Endothelial cell (in vitro differentiated cells): ENCODE data around the gene PI4KB. TPM values are rescaled to one million over a fixed set of nuclear protein-coding genes. Genes with fewer than 3 reads are reported as not detected.

Experiments used
- DNase-seq: peaks from one replicate; pipeline ENCODE4 v3.0.0; 2021; ENCODE audit warnings: low spot score
- H3K27ac Mint-ChIP-seq: one replicate; pipeline ENCODE4 v1.8.0; 2021; ENCODE audit warnings: mixed read lengths, inconsistent platforms; ENCODE audit not compliant: unreplicated experiment
- H3K27me3 Mint-ChIP-seq: one replicate; pipeline ENCODE4 v1.8.0; 2021; ENCODE audit warnings: mild to moderate bottlenecking, moderate library complexity, mixed read lengths, inconsistent platforms; ENCODE audit not compliant: unreplicated experiment
- H3K36me3 Mint-ChIP-seq: one replicate; pipeline ENCODE4 v1.8.0; 2021; ENCODE audit warnings: mild to moderate bottlenecking, low read depth, mixed read lengths, inconsistent platforms; ENCODE audit not compliant: unreplicated experiment
- H3K4me1 Mint-ChIP-seq: one replicate; pipeline ENCODE4 v1.8.0; 2021; ENCODE audit warnings: mild to moderate bottlenecking, mixed read lengths, inconsistent platforms; ENCODE audit not compliant: unreplicated experiment
- H3K4me3 Mint-ChIP-seq: one replicate; pipeline ENCODE4 v1.8.0; 2021; ENCODE audit warnings: mild to moderate bottlenecking, mixed read lengths, inconsistent platforms; ENCODE audit not compliant: unreplicated experiment
- H3K9me3 Mint-ChIP-seq: one replicate; pipeline ENCODE4 v1.8.0; 2021; ENCODE audit warnings: mixed read lengths, inconsistent platforms; ENCODE audit not compliant: unreplicated experiment
- total RNA-seq: library from RNA; stranded (reverse); fragmentation: NEBNext Ultra II Directional; extraction: Animal tissue kit (Norgen Biotek cat#: 25700); gene quantifications from one replicate; pipeline ENCODE4 v1.2.1, GENCODE V29; 2021; ENCODE audit not compliant: unreplicated experiment
- TF ChIP-seq, protein P1 (sequence below): fragments of 200-600 bp; sonication (generic); IDR thresholded peaks from one replicate; pipeline ENCODE4 v1.5.0; 2021; ENCODE audit warnings: antibody characterized with exemption; ENCODE audit not compliant: unreplicated experiment

Gene PI4KB
- total RNA-seq, 1 donor from 2014 or later, result 50.3 TPM

DNA sequence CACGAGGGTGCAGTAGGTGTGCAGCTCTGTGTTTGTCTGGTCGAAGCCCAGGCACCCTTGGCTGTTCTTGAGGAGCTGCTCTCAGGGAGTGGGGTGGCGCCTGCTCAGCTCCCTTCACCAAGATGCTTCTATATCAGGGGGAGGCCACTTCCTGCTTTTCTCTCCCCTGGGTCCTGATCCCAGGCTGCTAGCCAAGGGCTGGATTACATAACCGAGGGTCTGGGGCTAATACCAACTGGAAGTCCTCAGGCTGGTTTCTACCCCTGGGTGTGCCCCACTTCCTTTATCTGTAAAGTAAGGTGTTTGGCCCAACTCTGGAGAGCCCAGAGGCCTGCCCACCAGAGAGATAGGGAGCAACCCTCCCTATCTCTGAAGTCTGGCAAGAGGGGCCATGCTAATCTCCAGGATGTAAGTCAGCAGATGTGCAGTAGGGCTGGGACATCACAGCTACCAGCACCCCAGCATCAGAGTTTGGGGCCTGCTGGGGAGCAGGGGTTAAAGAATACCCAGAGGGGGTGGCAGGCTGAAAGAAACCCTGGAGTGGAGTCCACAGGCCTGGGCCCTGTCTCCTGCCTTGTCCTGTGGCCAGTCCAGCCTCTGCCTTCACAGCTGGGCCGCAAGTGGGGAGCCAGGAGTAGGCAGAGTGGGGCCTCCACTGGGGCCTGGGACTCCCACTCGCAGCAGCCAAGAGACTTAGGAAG is 43.1 kb upstream of the PI4KB start:
- DNase-seq, result no peak
- no peak overlapping the region for H3K4me3 Mint-ChIP-seq
- H3K27ac Mint-ChIP-seq, result no peak overlapping the region
- H3K9me3 Mint-ChIP-seq, result no peaks in the 10 kb centered on the region
- TF ChIP-seq, protein P1, sequence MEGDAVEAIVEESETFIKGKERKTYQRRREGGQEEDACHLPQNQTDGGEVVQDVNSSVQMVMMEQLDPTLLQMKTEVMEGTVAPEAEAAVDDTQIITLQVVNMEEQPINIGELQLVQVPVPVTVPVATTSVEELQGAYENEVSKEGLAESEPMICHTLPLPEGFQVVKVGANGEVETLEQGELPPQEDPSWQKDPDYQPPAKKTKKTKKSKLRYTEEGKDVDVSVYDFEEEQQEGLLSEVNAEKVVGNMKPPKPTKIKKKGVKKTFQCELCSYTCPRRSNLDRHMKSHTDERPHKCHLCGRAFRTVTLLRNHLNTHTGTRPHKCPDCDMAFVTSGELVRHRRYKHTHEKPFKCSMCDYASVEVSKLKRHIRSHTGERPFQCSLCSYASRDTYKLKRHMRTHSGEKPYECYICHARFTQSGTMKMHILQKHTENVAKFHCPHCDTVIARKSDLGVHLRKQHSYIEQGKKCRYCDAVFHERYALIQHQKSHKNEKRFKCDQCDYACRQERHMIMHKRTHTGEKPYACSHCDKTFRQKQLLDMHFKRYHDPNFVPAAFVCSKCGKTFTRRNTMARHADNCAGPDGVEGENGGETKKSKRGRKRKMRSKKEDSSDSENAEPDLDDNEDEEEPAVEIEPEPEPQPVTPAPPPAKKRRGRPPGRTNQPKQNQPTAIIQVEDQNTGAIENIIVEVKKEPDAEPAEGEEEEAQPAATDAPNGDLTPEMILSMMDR, result no peak
- H3K27me3 Mint-ChIP-seq, result peaks cover 8% of the 10 kb centered on the region
- peaks cover 2% of the 10 kb centered on the region for H3K36me3 Mint-ChIP-seq
- H3K4me1 Mint-ChIP-seq, result peaks cover 15% of the 10 kb centered on the region

DNA sequence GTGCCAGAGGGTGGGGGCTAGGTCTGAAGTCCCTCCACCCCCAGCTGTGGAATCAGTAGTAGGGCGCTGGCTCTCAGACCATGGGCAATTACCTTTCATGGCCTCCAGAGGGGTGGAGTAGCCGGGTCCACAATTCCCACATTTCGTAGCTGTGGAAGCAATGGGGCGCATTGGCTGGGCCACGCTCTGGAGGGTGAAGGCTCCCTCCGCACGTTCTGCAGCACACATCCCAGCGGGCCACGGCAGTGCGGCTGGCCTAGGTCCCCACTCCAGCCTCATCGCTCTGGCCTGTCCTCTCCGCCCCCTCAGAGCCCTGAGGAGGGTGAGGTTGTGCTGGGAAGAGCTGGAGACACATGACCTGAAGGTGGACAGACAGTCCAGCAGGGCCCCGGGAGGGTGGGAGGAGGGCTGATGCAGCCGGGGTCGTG is 42.4 kb upstream of the PI4KB start:
- no peak for DNase-seq
- Mint-ChIP-seq H3K36me3 (peaks cover 4% of the 10 kb centered on the region), H3K4me1 (peaks cover 17% of the 10 kb centered on the region), H3K27me3 (peaks cover 8% of the 10 kb centered on the region), H3K27ac (no peak overlapping the region), H3K4me3 (no peak overlapping the region), H3K9me3 (no peaks in the 10 kb centered on the region)
- TF ChIP-seq, protein P1, result no peak

DNA sequence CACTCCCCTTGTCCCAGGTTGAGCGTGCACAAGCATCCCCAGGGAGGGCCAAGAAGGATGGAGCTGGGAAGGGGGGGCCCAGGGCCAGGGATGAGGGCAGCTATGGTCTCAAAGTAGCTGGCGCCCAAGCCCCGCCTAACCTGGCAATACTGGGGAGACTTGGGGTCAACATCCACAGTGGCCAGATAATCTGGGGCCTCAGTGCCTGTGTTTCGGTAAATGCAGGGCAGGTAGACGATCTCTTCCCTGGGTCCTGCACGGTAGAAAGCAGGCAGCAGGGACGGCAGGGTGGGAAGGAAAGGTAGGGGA is 42.0 kb upstream of the PI4KB start:
- Mint-ChIP-seq H3K36me3 (peaks cover 5% of the 10 kb centered on the region), H3K27ac (no peak overlapping the region), H3K4me3 (no peak overlapping the region), H3K9me3 (no peaks in the 10 kb centered on the region), H3K27me3 (peaks cover 8% of the 10 kb centered on the region), H3K4me1 (peaks cover 17% of the 10 kb centered on the region)
- no peak for DNase-seq
- TF ChIP-seq, protein P1, result no peak

DNA sequence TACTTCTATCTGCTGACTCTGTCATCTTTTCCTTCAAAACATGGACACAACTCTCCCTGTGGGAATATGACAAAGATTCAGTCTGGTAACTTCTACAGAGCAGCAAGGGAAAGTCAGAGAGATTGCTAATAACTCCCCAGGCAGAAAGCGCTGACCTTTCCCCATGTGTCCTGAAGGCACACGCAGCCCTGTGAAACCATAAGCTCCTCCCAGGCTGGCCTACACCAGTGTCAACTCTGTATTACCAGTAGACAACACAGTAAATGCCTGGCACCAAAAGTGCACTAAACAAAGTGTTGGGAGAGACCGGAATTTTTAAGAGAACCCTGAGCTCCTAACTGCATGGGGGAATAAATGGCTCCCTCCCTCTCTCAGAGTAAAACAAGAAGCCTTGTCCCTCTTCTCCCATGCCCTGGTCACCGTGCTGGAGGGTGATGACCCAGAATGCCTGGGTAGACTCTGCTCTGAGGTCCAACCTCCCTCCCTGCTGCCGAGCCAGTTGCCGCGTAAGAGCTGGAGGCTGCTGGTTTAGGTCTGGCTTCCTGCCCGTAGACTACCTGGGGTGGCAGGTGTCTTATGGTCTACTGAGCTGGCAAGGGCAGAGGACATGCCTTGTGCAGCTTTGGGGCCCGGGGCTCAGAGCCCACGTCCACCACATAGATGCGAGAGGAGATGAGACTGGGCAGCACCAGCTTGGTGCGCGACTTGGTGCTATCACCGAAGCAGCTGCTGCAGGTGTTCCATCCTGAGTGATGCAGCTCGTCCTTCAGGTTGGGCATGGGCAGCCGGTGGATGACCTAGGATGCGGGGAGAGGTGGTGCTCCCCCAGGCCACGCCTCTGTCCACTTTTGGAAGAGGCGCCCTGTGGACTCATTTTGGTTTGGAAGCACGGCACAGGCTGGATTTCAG is 41.4 kb upstream of the PI4KB start:
- H3K27me3 Mint-ChIP-seq, result peaks cover 13% of the 10 kb centered on the region
- TF ChIP-seq, protein P1, result no peak
- no peaks in the 10 kb centered on the region for H3K9me3 Mint-ChIP-seq
- DNase-seq, result no peak
- no peak overlapping the region for H3K4me3 Mint-ChIP-seq
- no peak overlapping the region for H3K27ac Mint-ChIP-seq
- peaks cover 11% of the 10 kb centered on the region for H3K36me3 Mint-ChIP-seq
- H3K4me1 Mint-ChIP-seq, result peaks cover 17% of the 10 kb centered on the region
